NCI-H345 treated with DMSO at 0.1 percent for 48 hours (cell line): ENCODE measurements around the gene DIPK1B.

ENCODE experiments used
- DNase-seq: peaks from one replicate; lab custom pipeline; 2025; ENCODE audit not compliant: unreplicated experiment; lab: John Stamatoyannopoulos, UW

Gene DIPK1B

GRCh38 chr9:136686534-136686793 lies 25.9 kb upstream of the DIPK1B start:
- DNase-seq = no peak

- DNase-seq = peak; percentile 36
Observed at GRCh38 chr9:136686794-136687711, 25.3 kb upstream of the DIPK1B start, which contains the start of gene AGPAT2. Gene AGPAT2 (minus strand): TSS chr9:136687457. CDS start chr9:136687357, 100 bp downstream.

GRCh38 chr9:136687721-136688223 lies 24.6 kb upstream of the DIPK1B start:
- no peak for DNase-seq

- no peak for DNase-seq
Observed at GRCh38 chr9:136688274-136689107, 23.9 kb upstream of the DIPK1B start.

GRCh38 chr9:136689108-136689460 lies 23.3 kb upstream of the DIPK1B start:
- no peak for DNase-seq

GRCh38 chr9:136690104-136690805 lies 22.1 kb upstream of the DIPK1B start:
- DNase-seq = no peak

GRCh38 chr9:136690806-136691261 lies 21.5 kb upstream of the DIPK1B start:
- DNase-seq = no peak

- DNase-seq = no peak
Observed at GRCh38 chr9:136691316-136692184, 20.8 kb upstream of the DIPK1B start.

GRCh38 chr9:136692185-136693134 lies 19.9 kb upstream of the DIPK1B start:
- no peak for DNase-seq

- DNase-seq = no peak
Observed at GRCh38 chr9:136693135-136693489, 19.3 kb upstream of the DIPK1B start.

GRCh38 chr9:136693490-136694162 lies 18.7 kb upstream of the DIPK1B start:
- DNase-seq = no peak

- no peak for DNase-seq
Observed at GRCh38 chr9:136694163-136694871, 18.1 kb upstream of the DIPK1B start.

- no peak for DNase-seq
Observed at GRCh38 chr9:136694872-136695247, 17.5 kb upstream of the DIPK1B start.

GRCh38 chr9:136695435-136695895 lies 16.9 kb upstream of the DIPK1B start:
- DNase-seq = peak; percentile 90

GRCh38 chr9:136695955-136696354 lies 16.4 kb upstream of the DIPK1B start:
- DNase-seq = peak; percentile 67

- DNase-seq = no peak
Observed at GRCh38 chr9:136696502-136696901, 15.9 kb upstream of the DIPK1B start.

GRCh38 chr9:136697146-136697820 lies 15.1 kb upstream of the DIPK1B start:
- no peak for DNase-seq
